ENCODE results near the gene CNIH4. TPM values are rescaled to one million over a fixed set of nuclear protein-coding genes. Genes with fewer than 3 reads are reported as not detected.

CNIH4 gene
- total and polyA plus RNA-seq, 12 donors = 24.4 to 86.7 (median 29.2) TPM

- H3K27me3 ChIP-seq = no peaks in the 10 kb centered on the region
- H3K36me3 ChIP-seq = peaks cover 0 to 96% (median 34%) of the 10 kb centered on the region in 9 donors
- no peak for TF ChIP-seq CTCF (IDR thresholded peaks at IDR 0.05)
- ATAC-seq (no peak), DNase-seq (no peak)
- H3K4me1 ChIP-seq = peaks cover 0 to 31% (median 0%) of the 10 kb centered on the region in 9 donors
- H3K27ac ChIP-seq = peak overlapping the region in 2 of 10 donors; percentile 1 to 25
- no peak overlapping the region for H3K4me3 ChIP-seq
- intact Hi-C loops (cut with DNase I) = loop anchor here in 2 of 10 donors (5.0 kb wide), 2 partner anchors 35 to 45 kb away; partner anchors contain the start of gene WDR26 (in 1 of the 2)
- WGBS, 2 donors = 69 to 72% methylated on average over 6 of the region's 6 CpGs
- H3K9me3 ChIP-seq = no peaks in the 10 kb centered on the region
Observed at GRCh38 chr1:224387302-224387912, 30.7 kb downstream of the CNIH4 start.

- Histone ChIP-seq H3K9me3 (no peaks in the 10 kb centered on the region), H3K4me3 (no peak overlapping the region), H3K4me1 (peaks cover 0 to 26% (median 0%) of the 10 kb centered on the region in 9 donors), H3K27ac (peak overlapping the region in 1 of 10 donors; percentile 1), H3K27me3 (no peaks in the 10 kb centered on the region), H3K36me3 (peaks cover 0 to 96% (median 34%) of the 10 kb centered on the region in 9 donors)
- DNase-seq (no peak), ATAC-seq (no peak)
- TF ChIP-seq CTCF (IDR thresholded peaks at IDR 0.05) = no peak
- intact Hi-C loops (cut with DNase I) = loop anchor here in 2 of 10 donors (5.0 kb wide), 2 partner anchors 34 to 44 kb away; partner anchors contain the start of gene WDR26 (in 1 of the 2)
- WGBS, 2 donors = 77 to 78% methylated on average over 2 of the region's 2 CpGs
Observed at GRCh38 chr1:224387943-224388342, 31.3 kb downstream of the CNIH4 start.

GRCh38 chr1:224390517-224390916 lies 33.8 kb downstream of the CNIH4 start:
- ATAC-seq (no peak), DNase-seq (no peak)
- Histone ChIP-seq H3K9me3 (no peaks in the 10 kb centered on the region), H3K36me3 (peaks cover 0 to 100% (median 58%) of the 10 kb centered on the region in 9 donors), H3K4me3 (no peak overlapping the region), H3K27ac (no peak overlapping the region), H3K4me1 (peaks cover 0 to 20% (median 0%) of the 10 kb centered on the region in 9 donors), H3K27me3 (no peaks in the 10 kb centered on the region)
- intact Hi-C loops (cut with DNase I) = loop anchor here in 2 of 10 donors (10.0 kb wide), 2 partner anchors 96 to 106 kb away; no protein-coding TSS in a partner anchor
- TF ChIP-seq CTCF (IDR thresholded peaks at IDR 0.05) = no peak
- 94 to 96% methylated on average over 5 of the region's 5 CpGs for WGBS, 2 donors

- H3K27ac ChIP-seq = no peak overlapping the region
- intact Hi-C loops (cut with DNase I) = loop anchor here in 2 of 10 donors (10.0 kb wide), 2 partner anchors 98 to 108 kb away; no protein-coding TSS in a partner anchor
Observed at GRCh38 chr1:224392411-224393249, 36.0 kb downstream of the CNIH4 start.

More at GRCh38 chr1:224392411-224393249, 36.0 kb downstream of the CNIH4 start:
- DNase-seq = no peak
- TF ChIP-seq CTCF (IDR thresholded peaks at IDR 0.05) = no peak
- WGBS, 2 donors = 85 to 94% methylated on average over 4 of the region's 4 CpGs
- Histone ChIP-seq H3K9me3 (no peaks in the 10 kb centered on the region), H3K27me3 (no peaks in the 10 kb centered on the region), H3K4me1 (peaks cover 0 to 6% (median 0%) of the 10 kb centered on the region in 9 donors), H3K4me3 (no peak overlapping the region), H3K36me3 (peaks cover 0 to 100% (median 71%) of the 10 kb centered on the region in 9 donors)
- no peak for ATAC-seq
